ENCODE results near the gene CCDC57.
"Not testable (repeated sequence)": the region's sequence is repeated elsewhere in the genome, so short reads cannot be mapped to it uniquely, and the experiment has no call there.

Gene CCDC57, protein sequence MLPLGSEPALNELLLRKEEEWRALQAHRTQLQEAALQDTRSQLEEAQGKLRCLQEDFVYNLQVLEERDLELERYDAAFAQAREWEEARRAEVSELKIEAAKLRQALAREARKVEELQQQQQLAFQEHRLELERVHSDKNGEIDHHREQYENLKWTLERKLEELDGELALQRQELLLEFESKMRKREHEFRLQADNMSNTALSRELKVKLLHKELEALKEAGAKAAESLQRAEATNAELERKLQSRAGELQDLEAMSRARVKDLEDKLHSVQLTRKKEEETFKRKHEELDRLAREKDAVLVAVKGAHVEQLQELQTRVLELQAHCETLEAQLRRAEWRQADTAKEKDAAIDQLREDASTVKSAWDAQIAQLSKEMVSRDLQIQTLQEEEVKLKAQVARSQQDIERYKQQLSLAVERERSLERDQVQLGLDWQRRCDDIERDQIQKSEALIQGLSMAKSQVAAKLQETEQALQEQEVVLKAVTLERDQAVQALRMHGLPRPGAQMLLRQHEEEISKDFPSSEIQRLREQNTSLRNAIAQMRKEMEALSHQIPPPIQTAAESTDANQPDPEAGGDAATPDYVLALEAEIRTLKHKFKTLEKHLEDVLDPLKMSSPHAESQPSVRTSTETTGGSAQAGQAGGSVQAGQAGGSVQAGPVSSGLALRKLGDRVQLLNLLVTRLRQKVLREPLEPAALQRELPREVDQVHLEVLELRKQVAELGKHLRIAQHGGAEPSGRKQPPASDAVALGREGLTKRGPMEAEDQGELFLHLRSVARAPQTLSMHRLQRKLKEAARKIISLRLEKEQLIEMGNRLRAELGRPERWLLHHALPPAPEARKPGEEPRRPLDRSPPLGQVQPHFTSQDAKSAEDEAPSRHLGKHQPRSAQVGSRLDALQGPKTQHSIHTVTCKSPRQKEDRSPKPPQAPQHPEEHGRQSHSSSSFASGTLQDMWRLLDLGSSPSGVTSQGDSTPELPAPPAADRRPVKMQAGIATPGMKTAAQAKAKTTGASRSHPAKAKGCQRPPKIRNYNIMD

GRCh38 chr17:82212331-82213250 is at the start of gene CCDC57:
CCDC57 (minus strand) TSS chr17:82212842; CDS start chr17:82201944, 10,898 bp downstream.
- DNase-seq (ENCODE audit: low read depth in 2 of 3, low spot score in 2 of 3), result peak in 1 of 3 experiments; percentile 73

DNA sequence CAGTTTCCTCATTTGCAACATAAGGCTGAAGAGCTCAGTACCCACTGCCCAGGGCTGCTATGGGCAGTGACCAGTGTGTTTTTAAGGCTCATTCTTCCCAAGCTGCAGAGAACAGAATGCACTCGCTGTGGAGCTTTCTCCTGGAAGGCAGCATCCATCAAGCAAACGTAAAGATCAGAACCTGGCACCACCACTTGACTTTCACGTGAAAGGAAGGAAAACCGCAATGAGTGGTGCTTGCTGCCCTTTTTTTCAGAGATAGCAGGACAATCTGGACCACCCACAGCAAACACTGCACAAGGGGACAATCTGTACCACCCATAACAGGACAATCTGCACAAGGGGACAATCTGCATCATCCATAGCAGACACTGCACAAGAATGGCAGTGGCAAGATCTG is 49.7 kb upstream of the CCDC57 start:
- DNase-seq (ENCODE audit: low read depth in 2 of 3, low spot score in 2 of 3), result no peak

DNA sequence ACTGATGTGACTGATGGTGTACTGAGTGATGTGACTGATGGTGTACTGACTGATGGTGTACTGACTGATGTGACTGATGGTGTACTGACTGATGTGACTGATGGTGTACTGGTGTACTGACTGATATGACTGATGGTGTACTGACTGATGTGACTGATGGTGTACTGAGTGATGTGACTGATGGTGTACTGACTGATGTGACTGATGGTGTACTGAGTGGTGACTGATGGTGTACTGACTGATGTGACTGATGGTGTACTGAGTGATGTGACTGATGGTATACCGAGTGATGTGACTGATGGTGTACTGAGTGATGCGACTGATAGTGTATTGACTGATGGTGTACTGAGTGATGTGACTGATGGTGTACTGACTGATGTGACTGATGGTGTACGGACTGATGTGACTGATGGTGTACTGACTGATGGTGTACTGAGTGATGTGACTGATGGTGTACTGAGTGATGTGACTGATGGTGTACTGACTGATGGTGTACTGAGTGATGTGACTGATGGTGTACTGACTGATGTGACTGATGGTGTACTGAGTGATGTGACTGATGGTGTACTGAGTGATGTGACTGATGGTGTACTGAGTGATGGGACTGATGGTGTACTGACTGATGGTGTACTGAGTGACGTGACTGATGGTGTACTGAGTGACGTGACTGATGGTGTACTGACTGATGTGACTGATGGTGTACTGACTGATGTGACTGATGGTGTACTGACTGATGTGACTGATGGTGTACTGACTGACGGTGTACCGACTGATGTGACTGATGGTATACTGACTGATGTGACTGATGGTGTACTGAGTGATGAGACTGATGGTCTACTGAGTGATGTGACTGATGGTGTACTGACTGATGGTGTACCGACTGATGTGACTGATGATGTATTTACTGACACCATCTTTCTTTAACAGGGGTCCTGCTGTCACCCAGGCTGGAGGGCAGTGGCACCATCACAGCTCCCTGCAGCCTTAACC is 47.6 kb upstream of the CCDC57 start:
- not testable (repeated sequence) for DNase-seq (ENCODE audit: low read depth in 2 of 3, low spot score in 2 of 3)

DNA sequence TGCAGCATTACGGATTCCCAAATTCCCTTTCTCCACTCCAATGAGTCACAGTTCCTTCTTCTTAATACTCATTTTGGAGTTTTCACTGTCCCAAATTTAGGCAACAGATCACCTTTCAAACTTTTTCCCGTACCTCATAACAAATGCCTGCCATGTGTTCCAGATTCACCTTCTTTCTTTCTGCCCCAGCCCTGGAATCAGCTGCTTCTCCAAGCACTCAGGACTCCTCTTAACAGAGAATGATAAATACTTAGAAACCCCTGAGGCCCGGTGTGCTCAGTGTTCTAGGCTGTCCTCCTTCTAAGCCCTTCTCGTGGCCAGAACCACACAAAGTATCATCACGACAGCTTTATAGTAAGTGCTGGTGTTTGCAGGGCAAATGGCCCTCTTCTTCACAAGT is 45.9 kb upstream of the CCDC57 start:
- DNase-seq (ENCODE audit: low read depth in 2 of 3, low spot score in 2 of 3), result no peak

DNA sequence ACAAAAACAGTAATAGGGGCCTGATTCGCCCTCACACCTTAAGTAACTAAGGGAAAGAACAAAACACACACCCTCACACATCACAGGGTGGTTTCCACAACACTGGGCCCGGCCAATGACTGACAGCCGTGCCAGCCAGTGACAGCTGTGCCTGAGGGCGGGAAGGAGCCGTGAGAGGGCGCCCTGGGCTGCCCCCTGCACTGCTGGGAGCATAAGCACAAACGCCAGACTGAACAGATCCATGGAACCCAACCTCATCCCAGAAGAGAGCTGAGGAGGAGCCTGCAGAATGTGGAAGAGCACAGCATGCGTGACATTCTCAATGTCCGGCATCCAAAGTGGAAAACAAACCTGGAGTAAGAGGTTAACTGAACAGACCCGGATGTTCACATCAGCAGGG is 44.8 kb upstream of the CCDC57 start:
- DNase-seq (ENCODE audit: low read depth in 2 of 3, low spot score in 2 of 3), result peak in 1 of 3 experiments; percentile 46

DNA sequence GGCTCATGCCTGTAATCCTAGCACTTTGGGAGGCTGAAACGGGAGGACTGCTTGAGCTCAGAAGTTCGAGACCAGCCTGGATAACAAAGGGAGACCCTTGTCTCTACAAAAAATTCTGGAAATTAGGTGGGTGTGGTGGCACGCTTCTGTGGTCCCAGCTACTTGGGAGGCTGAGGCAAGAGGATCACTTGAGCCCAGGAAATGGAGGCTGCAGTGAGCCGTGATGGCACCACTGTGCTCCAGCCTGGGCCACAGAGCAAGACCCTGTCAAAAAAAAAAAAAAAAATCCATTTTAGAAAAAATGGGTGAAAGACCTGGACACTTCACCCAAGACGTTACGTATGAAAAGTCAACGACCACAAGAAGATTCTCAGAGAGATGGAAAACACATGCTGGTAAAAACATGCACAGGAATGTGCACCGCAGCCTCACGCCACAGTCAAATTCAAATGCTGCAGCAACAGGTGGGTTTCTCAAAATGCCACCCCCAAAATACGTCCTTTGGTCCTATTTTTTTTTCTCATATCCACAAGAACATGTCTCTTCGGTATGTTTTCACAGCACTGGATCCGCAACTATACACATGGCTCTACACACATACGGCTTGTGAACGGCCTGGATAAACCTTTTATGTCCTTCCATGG is 43.7 kb upstream of the CCDC57 start:
- no peak for DNase-seq (ENCODE audit: low read depth in 2 of 3, low spot score in 2 of 3)

DNA sequence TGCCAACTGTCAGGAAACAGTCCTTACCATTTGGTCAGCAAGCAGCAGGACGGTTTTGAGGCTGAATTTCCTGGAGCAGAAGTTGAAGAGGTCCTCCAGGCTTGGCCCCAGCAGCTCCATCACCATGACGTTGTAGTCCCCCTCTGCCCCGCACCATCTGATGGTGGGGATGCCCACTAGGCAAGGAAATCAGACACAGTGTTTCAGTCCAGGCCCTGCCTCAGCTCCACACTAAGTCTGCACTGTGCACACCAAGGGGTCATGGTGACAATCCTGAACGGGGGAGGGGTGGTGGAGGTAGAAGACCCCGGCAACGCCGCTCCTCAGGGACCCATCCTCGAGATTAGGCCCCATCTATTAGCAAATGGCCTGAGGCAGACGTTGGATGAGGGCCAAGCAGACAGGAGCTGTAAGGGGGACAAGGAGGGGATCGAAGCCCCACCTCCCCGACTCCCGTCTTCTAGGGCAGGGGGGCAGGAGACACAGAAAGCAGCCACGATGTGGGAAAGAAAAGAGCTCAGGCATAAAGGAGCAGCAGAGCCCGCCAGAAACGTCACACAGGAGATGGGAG is 42.8 kb upstream of the CCDC57 start:
- DNase-seq (ENCODE audit: low read depth in 2 of 3, low spot score in 2 of 3), result no peak

- DNase-seq (ENCODE audit: low read depth in 2 of 3, low spot score in 2 of 3), result not testable (repeated sequence)
These were observed 42.1 kb upstream of the CCDC57 start for GRCh38 chr17:82254746-82255145.

- not testable (repeated sequence) for DNase-seq (ENCODE audit: low read depth in 2 of 3, low spot score in 2 of 3)
These were observed 41.5 kb upstream of the CCDC57 start for GRCh38 chr17:82254096-82254495.

- DNase-seq (ENCODE audit: low read depth in 2 of 3, low spot score in 2 of 3), result no peak
These were observed 40.5 kb upstream of the CCDC57 start for GRCh38 chr17:82253179-82253544.

GRCh38 chr17:82252511-82253178 is 40.0 kb upstream of the CCDC57 start:
- no peak for DNase-seq (ENCODE audit: low read depth in 2 of 3, low spot score in 2 of 3)

- no peak for DNase-seq (ENCODE audit: low read depth in 2 of 3, low spot score in 2 of 3)
These were observed 38.3 kb upstream of the CCDC57 start for GRCh38 chr17:82250868-82251500.

GRCh38 chr17:82249896-82250581 is 37.4 kb upstream of the CCDC57 start:
- DNase-seq (ENCODE audit: low read depth in 2 of 3, low spot score in 2 of 3), result no peak

DNA sequence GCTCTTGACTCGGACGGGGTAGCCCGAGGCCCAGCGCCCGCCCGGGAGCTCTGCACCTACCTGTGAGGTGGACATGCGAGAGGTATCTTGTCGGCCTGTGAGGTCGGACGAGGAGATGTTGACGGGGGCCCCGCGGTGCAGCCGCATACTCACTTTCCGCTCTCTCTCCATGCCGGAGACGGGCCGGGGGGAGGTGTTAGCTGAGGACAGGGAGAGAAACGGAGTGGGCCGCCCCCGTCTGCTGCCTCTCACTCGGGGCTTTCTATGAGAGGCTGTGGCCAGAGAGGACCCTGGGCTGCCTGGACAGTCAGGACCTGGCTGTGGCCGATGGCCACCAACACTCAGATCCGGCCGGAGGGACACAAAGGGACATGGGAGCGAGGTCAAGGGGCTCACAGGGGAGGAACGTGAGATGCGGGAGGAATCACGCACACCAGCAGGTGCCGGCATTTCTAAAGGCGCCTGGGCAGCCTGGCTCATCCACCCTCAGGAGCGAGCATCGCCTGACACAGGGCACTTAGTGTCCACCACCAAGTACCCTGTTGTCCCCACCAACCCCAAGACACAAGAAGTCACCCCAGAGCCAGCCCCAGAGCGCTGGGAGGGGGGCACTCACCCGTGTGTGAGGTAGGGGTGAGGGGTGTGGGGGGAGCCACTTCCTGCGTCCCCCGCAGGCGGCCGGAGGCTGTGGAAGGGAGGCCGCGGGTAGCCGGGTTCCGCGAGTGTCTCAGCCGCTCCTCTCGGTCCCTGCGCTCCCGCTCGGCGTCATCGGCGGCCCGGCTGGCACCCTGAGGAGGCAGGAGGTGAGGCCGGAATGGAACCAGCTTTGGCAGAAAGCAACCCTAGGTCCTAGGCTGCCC is 36.4 kb upstream of the CCDC57 start:
- DNase-seq (ENCODE audit: low read depth in 2 of 3, low spot score in 2 of 3), result no peak

GRCh38 chr17:82247856-82248671 is 35.4 kb upstream of the CCDC57 start:
- no peak for DNase-seq (ENCODE audit: low read depth in 2 of 3, low spot score in 2 of 3)

Measured in activated CD8-positive, alpha-beta memory T cell treated with anti-CD3 and anti-CD28 coated beads for 48 hours (primary cell).